Pancreas (tissue), 10 donors: ENCODE measurements around the gene WDR70. TPM values are rescaled to one million over a fixed set of nuclear protein-coding genes. Genes with fewer than 3 reads are reported as not detected.

Experiments
- ATAC-seq, 4 donors: fragments of 200-7000 bp; cut with Tn5 transposase; one replicate each; pipeline versions ENCODE4 v1.8.0 to v1.9.1; 2020; ENCODE audit warnings: mild to moderate bottlenecking in 4 of 4, moderate library complexity in 4 of 4
- DNase-seq, 6 donors: peaks; one replicate each; pipeline ENCODE4 v3.0.0-alpha.2; 2020
- FAIRE-seq: peaks from 2 replicates; lab custom pipeline; 2012; peaks lifted over from hg19 to GRCh38; lab: Jason Lieb, UNC
- H3K27ac ChIP-seq, 4 donors: fragments of 200-600 bp; sonication (generic); 1 replicate in 3 of 4; 2 replicates in 1 of 4; pipeline versions ENCODE4 v1.5.0 to v1.8.0; 2020
- H3K27me3 ChIP-seq, 4 donors: fragments of 200-600 bp; one replicate each; pipeline ENCODE4 v1.8.0; 2021
- H3K36me3 ChIP-seq, 3 donors: fragments of 200-600 bp; sonication (generic) in 1 of 3; one replicate each; pipeline versions ENCODE4 v1.5.0 to v1.8.0; 2020 to 2021
- H3K4me1 ChIP-seq, 3 donors: fragments of 200-600 bp; one replicate each; pipeline ENCODE4 v1.8.0; 2021
- H3K4me3 ChIP-seq, 4 donors: fragments of 200-600 bp; sonication (generic) in 2 of 4; one replicate each; pipeline versions ENCODE4 v1.5.0 to v1.8.0; 2020 to 2021
- H3K9me3 ChIP-seq, 4 donors: fragments of 200-600 bp; one replicate each; pipeline ENCODE4 v1.8.0; 2021
- WGBS, 2 donors: extraction: QIAGEN DNeasy Blood & Tissue Kit; methylation state at CpG; one replicate each; pipeline ENCODE4 v1.1.7; 2013; 5-methylcytosine and 5-hydroxymethylcytosine counted together
- intact Hi-C, 3 donors: fragments of 100-400 bp; cut with DNase I; formaldehyde crosslinking; loops; one replicate each; pipeline versions ENCODE4 v1.11.1 to v1.14.2; 2022
- polyA plus RNA-seq, 2 donors: library from polyadenylated mRNA; stranded (reverse); fragments of 200-250 nt; gene quantifications; one replicate each; pipeline ENCODE4 v1.2.3, GENCODE V29; 2013
- total RNA-seq, 6 donors: library from RNA; stranded (reverse); fragmentation: NEBNext Ultra II Directional in 4 of 6; extraction: Animal tissue kit (Norgen Biotek cat#: 25700) in 4 of 6; gene quantifications; one replicate each; pipeline versions ENCODE4 v1.2.1 to v1.2.4, GENCODE V29; 2021 to 2023
- TF ChIP-seq, protein P1 (sequence below), 4 donors: fragments of 200-600 bp; sonication (generic) in 3 of 4; IDR thresholded peaks; one replicate each; pipeline versions ENCODE4 v1.5.0 to v1.8.0; 2021; ENCODE audit warnings: antibody characterized with exemption in 4 of 4
- donor health status: healthy with polysubstance abuse.
- donor health status: DM: no; HTN: no; CAD: no; lungs with moderate emphysema.
- donor health status: DM: no; HTN: no; CAD: no.
- donor health status: control.
- donor health status: control.
- donor health status: Bipolar disorder and iron deficiency.
- donor health status: DM: yes; HTN: yes; CAD: no.
- donor health status: DM: no; HTN: no; CAD: no.
- donor health status: DM: no; HTN: no; CAD: no.
- donor health status: DM: yes; HTN: yes; CAD: no.

Gene WDR70
- total and polyA plus RNA-seq, 8 donors, result 10.7 to 24.3 (median 15.6) TPM

DNA sequence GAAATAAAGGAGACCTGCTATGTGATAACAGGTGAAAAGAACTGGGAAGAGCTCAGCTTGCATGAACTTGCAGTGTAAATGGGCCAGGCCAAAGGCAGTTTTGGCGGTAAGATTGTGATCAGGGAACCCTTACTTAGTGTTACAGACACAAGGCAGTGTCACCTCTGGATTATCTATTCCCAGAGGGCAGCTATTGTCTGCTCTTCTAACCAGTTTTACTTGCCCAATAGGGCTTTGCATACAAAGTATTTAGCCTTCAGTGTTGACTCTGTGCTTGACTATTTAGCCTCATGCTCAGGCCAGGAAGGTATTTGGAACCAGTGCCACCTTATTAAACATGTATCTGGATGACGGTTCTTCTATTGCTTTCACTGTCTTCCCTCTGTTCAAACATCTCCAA, 422.4 kb downstream of the WDR70 start:
- intact Hi-C loops, result no loop called here
- 29 to 51% methylated on average over 2 of the region's 2 CpGs for WGBS, 2 donors
- FAIRE-seq, result no peak
- Histone ChIP-seq H3K4me1 (no peaks in the 10 kb centered on the region), H3K36me3 (no peaks in the 10 kb centered on the region), H3K27ac (no peak overlapping the region), H3K4me3 (no peak overlapping the region), H3K9me3 (no peaks in the 10 kb centered on the region), H3K27me3 (no peaks in the 10 kb centered on the region)
- no peak for ATAC-seq
- DNase-seq, result no peak
- TF ChIP-seq, protein P1, sequence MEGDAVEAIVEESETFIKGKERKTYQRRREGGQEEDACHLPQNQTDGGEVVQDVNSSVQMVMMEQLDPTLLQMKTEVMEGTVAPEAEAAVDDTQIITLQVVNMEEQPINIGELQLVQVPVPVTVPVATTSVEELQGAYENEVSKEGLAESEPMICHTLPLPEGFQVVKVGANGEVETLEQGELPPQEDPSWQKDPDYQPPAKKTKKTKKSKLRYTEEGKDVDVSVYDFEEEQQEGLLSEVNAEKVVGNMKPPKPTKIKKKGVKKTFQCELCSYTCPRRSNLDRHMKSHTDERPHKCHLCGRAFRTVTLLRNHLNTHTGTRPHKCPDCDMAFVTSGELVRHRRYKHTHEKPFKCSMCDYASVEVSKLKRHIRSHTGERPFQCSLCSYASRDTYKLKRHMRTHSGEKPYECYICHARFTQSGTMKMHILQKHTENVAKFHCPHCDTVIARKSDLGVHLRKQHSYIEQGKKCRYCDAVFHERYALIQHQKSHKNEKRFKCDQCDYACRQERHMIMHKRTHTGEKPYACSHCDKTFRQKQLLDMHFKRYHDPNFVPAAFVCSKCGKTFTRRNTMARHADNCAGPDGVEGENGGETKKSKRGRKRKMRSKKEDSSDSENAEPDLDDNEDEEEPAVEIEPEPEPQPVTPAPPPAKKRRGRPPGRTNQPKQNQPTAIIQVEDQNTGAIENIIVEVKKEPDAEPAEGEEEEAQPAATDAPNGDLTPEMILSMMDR (IDR thresholded peaks at IDR 0.05), result no peak

Other genes starting within 250 kb of the WDR70 start
- gene CPLANE1, start 129.9 kb upstream of the WDR70 start, total RNA-seq, result 10 to 100 TPM in 1 of 6 donors, 1 to 10 TPM in 5; 4.7 to 11.0 (median 8.6) TPM
- 1 to 10 TPM; 3.5 to 3.6 TPM for gene CPLANE1, start 129.9 kb upstream of the WDR70 start, polyA plus RNA-seq
- gene NUP155, start 8.2 kb upstream of the WDR70 start, total RNA-seq, result 10 to 100 TPM in 2 of 6 donors, 1 to 10 TPM in 4; 6.8 to 13.1 (median 8.6) TPM
- 1 to 10 TPM; 1.5 to 3.3 TPM for gene NUP155, start 8.2 kb upstream of the WDR70 start, polyA plus RNA-seq